CD14-positive monocyte (primary cell): ENCODE measurements around the gene NDST3. TPM values are rescaled to one million over a fixed set of nuclear protein-coding genes. Genes with fewer than 3 reads are reported as not detected.

Experiments
- DNase-seq, 3 donors: peaks; one replicate each; pipeline ENCODE4 v3.0.0-alpha.2; 2011 to 2022
- H2AFZ ChIP-seq: 2 replicates; pipeline ENCODE4 v1.6.0; 2012; ENCODE audit warnings: mild to moderate bottlenecking, low read depth, low read length, inconsistent platforms; ENCODE audit not compliant: insufficient read depth, poor library complexity, severe bottlenecking
- H3K27ac ChIP-seq, 2 donors: 1 replicate in 1 of 2; 2 replicates in 1 of 2; pipeline ENCODE4 v1.5.1; 2012 to 2013; ENCODE audit warnings: low read length in 2 of 2, control low read depth in 1 of 2, inconsistent platforms in 1 of 2, low read depth in 1 of 2, mild to moderate bottlenecking in 1 of 2
- H3K27me3 ChIP-seq, 2 donors: one replicate each; pipeline versions ENCODE4 v1.6.0 to v1.6.1; 2011 to 2013; ENCODE audit warnings: low read length in 2 of 2; ENCODE audit not compliant: control insufficient read depth in 2 of 2, insufficient read depth in 2 of 2
- H3K36me3 ChIP-seq, 2 donors: replicated peaks in 1 of 2; 1 replicate in 1 of 2; 2 replicates in 1 of 2; pipeline versions ENCODE4 v1.5.1 to v1.6.1; 2012 to 2013; ENCODE audit warnings: low read length in 2 of 2, control low read depth in 1 of 2, inconsistent platforms in 1 of 2, mild to moderate bottlenecking in 1 of 2; ENCODE audit not compliant: insufficient read depth in 2 of 2, control insufficient read depth in 1 of 2
- H3K4me1 ChIP-seq, 2 donors: 1 replicate in 1 of 2; 2 replicates in 1 of 2; pipeline versions ENCODE4 v1.5.1 to v1.6.1; 2012 to 2013; ENCODE audit warnings: low read length in 2 of 2, control low read depth in 1 of 2, inconsistent platforms in 1 of 2, mild to moderate bottlenecking in 1 of 2, moderate library complexity in 1 of 2; ENCODE audit not compliant: insufficient read depth in 2 of 2, control insufficient read depth in 1 of 2
- H3K4me2 ChIP-seq: replicated peaks from 2 replicates; pipeline ENCODE3; 2012; ENCODE audit warnings: low read length, moderate library complexity, mild to moderate bottlenecking; ENCODE audit not compliant: poor library complexity, severe bottlenecking; ENCODE audit errors: extremely low read depth
- H3K4me3 ChIP-seq, 3 experiments: fragments of 200-600 bp in 1 of 3; sonication (generic) in 1 of 3; replicated peaks in 1 of 3; 1 replicate in 2 of 3; 2 replicates in 1 of 3; pipeline ENCODE4 v1.5.1; 2011 to 2013; ENCODE audit warnings: low read length in 3 of 3, mild to moderate bottlenecking in 3 of 3, control low read depth in 2 of 3, low read depth in 2 of 3, inconsistent platforms in 1 of 3, moderate library complexity in 1 of 3
- H3K79me2 ChIP-seq: 2 replicates; pipeline ENCODE4 v1.6.0; 2012; ENCODE audit warnings: mild to moderate bottlenecking, control low read depth, inconsistent platforms, low read length, moderate library complexity; ENCODE audit not compliant: insufficient read depth
- H3K9ac ChIP-seq: 2 replicates; pipeline ENCODE4 v1.6.0; 2017; ENCODE audit warnings: low read length, mild to moderate bottlenecking; ENCODE audit not compliant: insufficient read depth, poor library complexity, severe bottlenecking
- H3K9me3 ChIP-seq, 2 donors: replicated peaks in 1 of 2; 1 replicate in 1 of 2; 2 replicates in 1 of 2; pipeline versions ENCODE4 v1.5.1 to v1.6.1; 2012 to 2013; ENCODE audit warnings: low read length in 2 of 2, control low read depth in 1 of 2; ENCODE audit not compliant: control insufficient read depth in 1 of 2, insufficient read depth in 1 of 2
- H4K20me1 ChIP-seq: 2 replicates; pipeline ENCODE4 v1.6.0; 2012; ENCODE audit warnings: mild to moderate bottlenecking, low read length, control low read depth, moderate library complexity; ENCODE audit not compliant: insufficient read depth
- H3K27ac Mint-ChIP-seq, 7 donors: one replicate each; pipeline ENCODE4 v1.8.0; 2020; ENCODE audit warnings: mild to moderate bottlenecking in 7 of 7, mixed read lengths in 7 of 7, moderate library complexity in 6 of 7, inconsistent platforms in 2 of 7
- H3K27me3 Mint-ChIP-seq, 3 donors: one replicate each; pipeline ENCODE4 v1.8.0; 2021 to 2022; ENCODE audit warnings: low read depth in 3 of 3, mild to moderate bottlenecking in 3 of 3, mixed read lengths in 3 of 3, moderate library complexity in 3 of 3, inconsistent platforms in 1 of 3
- H3K36me3 Mint-ChIP-seq, 2 donors: one replicate each; pipeline ENCODE4 v1.8.0; 2020; ENCODE audit warnings: mixed read lengths in 2 of 2, inconsistent platforms in 1 of 2, mild to moderate bottlenecking in 1 of 2
- H3K4me1 Mint-ChIP-seq: one replicate; pipeline ENCODE4 v1.8.0; 2020; ENCODE audit warnings: mild to moderate bottlenecking, mixed read lengths
- H3K4me3 Mint-ChIP-seq, 2 donors: one replicate each; pipeline ENCODE4 v1.8.0; 2020; ENCODE audit warnings: mild to moderate bottlenecking in 2 of 2, mixed read lengths in 2 of 2, moderate library complexity in 1 of 2
- H3K9me3 Mint-ChIP-seq, 7 donors: one replicate each; pipeline ENCODE4 v1.8.0; 2020 to 2022; ENCODE audit warnings: mixed read lengths in 7 of 7, mild to moderate bottlenecking in 6 of 7, moderate library complexity in 6 of 7, inconsistent platforms in 2 of 7
- WGBS: methylation state at CpG from one replicate; pipeline ENCODE4 v1.1.5; 2013; ENCODE audit warnings: missing lambda C conversion rate; ENCODE audit not compliant: insufficient coverage; 5-methylcytosine and 5-hydroxymethylcytosine counted together
- intact Hi-C, 2 donors: fragments of 100-400 bp; cut with micrococcal nuclease; formaldehyde crosslinking; loops; one replicate each; pipeline versions ENCODE4 v1.15.0 to v1.15.1; 2023
- polyA plus RNA-seq, 3 donors: library from polyadenylated mRNA; depleted of rRNA in 1 of 3; unstranded in 2 of 3; stranded (reverse) in 1 of 3; fragments of 300-500 nt in 2 of 3; fragments of >200 nt in 1 of 3; fragmentation: Illumina TruSeq in 2 of 3; gene quantifications; 1 replicate in 2 of 3; 2 replicates in 1 of 3; pipeline ENCODE4 v1.2.3, GENCODE V29; 2012 to 2021
- TF ChIP-seq, protein P1 (sequence below): fragments of 200-600 bp; IDR thresholded peaks from one replicate; pipeline ENCODE4 v1.8.0; 2022; ENCODE audit warnings: antibody characterized with exemption, mild to moderate bottlenecking

NDST3 gene
- polyA plus RNA-seq, 3 donors = not detected

DNA sequence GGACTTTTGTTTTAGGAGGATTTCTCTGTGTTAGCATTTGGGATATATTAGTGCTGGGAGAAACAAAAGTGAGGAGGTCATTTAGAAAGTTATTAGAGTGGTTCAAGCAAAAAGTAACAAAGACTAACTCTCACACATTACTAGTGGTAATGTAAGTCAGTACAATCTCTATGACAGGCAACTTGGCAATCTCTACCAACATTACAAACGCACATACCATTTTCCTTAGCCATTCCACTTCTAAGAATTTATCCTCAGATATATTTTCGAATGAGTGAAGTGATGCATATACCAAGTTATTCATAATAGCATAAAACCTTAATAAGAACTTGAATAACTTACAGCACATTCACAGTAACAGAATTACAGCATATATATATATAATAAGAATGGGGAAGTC is 172.3 kb downstream of the NDST3 start:
- no peak for DNase-seq
- H3K9me3 Mint-ChIP-seq = peaks cover 2 to 21% (median 9%) of the 10 kb centered on the region in 7 donors
- no peaks in the 10 kb centered on the region for H3K4me1 Mint-ChIP-seq
- Histone ChIP-seq H3K36me3 (no peaks in the 10 kb centered on the region), H3K4me2 (no peak overlapping the region), H3K9ac (no peak overlapping the region), H2AFZ (no peak overlapping the region), H3K4me1 (no peaks in the 10 kb centered on the region), H3K4me3 (no peak overlapping the region), H3K9me3 (peaks cover 6 to 17% of the 10 kb centered on the region in 2 donors), H3K27ac (no peak overlapping the region), H4K20me1 (no peaks in the 10 kb centered on the region), H3K79me2 (no peaks in the 10 kb centered on the region), H3K27me3 (no peaks in the 10 kb centered on the region)
- no peak overlapping the region for H3K4me3 Mint-ChIP-seq
- no CpG with 5 or more reads among the region's 2 CpGs for WGBS
- H3K27me3 Mint-ChIP-seq = peaks cover 0 to 2% (median 0%) of the 10 kb centered on the region in 3 donors
- intact Hi-C loops = no loop called here
- H3K27ac Mint-ChIP-seq = no peak overlapping the region
- no peaks in the 10 kb centered on the region for H3K36me3 Mint-ChIP-seq
- TF ChIP-seq, protein P1, sequence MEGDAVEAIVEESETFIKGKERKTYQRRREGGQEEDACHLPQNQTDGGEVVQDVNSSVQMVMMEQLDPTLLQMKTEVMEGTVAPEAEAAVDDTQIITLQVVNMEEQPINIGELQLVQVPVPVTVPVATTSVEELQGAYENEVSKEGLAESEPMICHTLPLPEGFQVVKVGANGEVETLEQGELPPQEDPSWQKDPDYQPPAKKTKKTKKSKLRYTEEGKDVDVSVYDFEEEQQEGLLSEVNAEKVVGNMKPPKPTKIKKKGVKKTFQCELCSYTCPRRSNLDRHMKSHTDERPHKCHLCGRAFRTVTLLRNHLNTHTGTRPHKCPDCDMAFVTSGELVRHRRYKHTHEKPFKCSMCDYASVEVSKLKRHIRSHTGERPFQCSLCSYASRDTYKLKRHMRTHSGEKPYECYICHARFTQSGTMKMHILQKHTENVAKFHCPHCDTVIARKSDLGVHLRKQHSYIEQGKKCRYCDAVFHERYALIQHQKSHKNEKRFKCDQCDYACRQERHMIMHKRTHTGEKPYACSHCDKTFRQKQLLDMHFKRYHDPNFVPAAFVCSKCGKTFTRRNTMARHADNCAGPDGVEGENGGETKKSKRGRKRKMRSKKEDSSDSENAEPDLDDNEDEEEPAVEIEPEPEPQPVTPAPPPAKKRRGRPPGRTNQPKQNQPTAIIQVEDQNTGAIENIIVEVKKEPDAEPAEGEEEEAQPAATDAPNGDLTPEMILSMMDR = no peak

DNA sequence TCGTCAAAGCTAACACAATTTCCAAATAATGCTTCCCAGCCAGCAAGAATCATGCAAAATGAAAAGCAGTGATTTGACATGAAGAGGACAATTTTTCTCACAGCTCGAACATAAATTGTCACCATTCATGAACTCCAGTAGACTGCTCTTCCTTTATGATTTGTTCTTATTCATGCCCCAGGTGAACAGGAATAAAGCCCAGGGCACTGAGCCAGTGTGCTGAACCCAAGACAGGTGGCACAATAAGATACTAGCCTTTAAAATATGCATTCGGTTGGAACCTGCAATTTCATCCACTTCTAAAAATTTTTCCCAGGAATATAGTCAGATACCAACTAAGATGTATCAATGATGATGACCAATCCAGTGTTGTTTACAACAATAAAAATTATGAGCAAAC is 178.8 kb downstream of the NDST3 start:
- Histone ChIP-seq H3K79me2 (no peaks in the 10 kb centered on the region), H4K20me1 (no peaks in the 10 kb centered on the region), H3K4me3 (no peak overlapping the region), H3K4me1 (no peaks in the 10 kb centered on the region), H3K27me3 (no peaks in the 10 kb centered on the region), H3K9ac (no peak overlapping the region), H3K27ac (no peak overlapping the region), H3K9me3 (no peaks in the 10 kb centered on the region), H3K36me3 (no peaks in the 10 kb centered on the region), H3K4me2 (no peak overlapping the region), H2AFZ (no peak overlapping the region)
- Mint-ChIP-seq H3K4me3 (no peak overlapping the region), H3K9me3 (peaks cover 0 to 3% (median 0%) of the 10 kb centered on the region in 7 donors), H3K4me1 (no peaks in the 10 kb centered on the region), H3K27ac (no peak overlapping the region), H3K36me3 (no peaks in the 10 kb centered on the region), H3K27me3 (no peaks in the 10 kb centered on the region)
- DNase-seq = no peak
- intact Hi-C loops = no loop called here
- WGBS = no CpG with 5 or more reads among the region's 3 CpGs
- TF ChIP-seq, protein P1 = no peak
